Type B pancreatic cell (in vitro differentiated cells): Measurements from ENCODE around the gene CIAO2B. TPM values are rescaled to one million over a fixed set of nuclear protein-coding genes. Genes with fewer than 3 reads are reported as not detected.

Source experiments
- DNase-seq: peaks from one replicate; pipeline ENCODE4 v3.0.0; 2021; ENCODE audit warnings: mixed read lengths; ENCODE audit not compliant: unreplicated experiment; ENCODE audit errors: extremely low spot score
- H3K27ac Mint-ChIP-seq: 2 replicates; pipeline ENCODE4 v1.8.0; 2021; ENCODE audit warnings: mild to moderate bottlenecking, mixed read lengths
- H3K27me3 Mint-ChIP-seq: 2 replicates; pipeline ENCODE4 v1.8.0; 2021; ENCODE audit warnings: mixed read lengths
- H3K36me3 Mint-ChIP-seq: 2 replicates; pipeline ENCODE4 v1.8.0; 2021; ENCODE audit warnings: mixed read lengths
- H3K4me1 Mint-ChIP-seq: one replicate; pipeline ENCODE4 v1.8.0; 2021; ENCODE audit warnings: mixed read lengths; ENCODE audit not compliant: unreplicated experiment
- H3K4me3 Mint-ChIP-seq: 2 replicates; pipeline ENCODE4 v1.8.0; 2021; ENCODE audit warnings: mild to moderate bottlenecking, mixed read lengths
- H3K9me3 Mint-ChIP-seq: 2 replicates; pipeline ENCODE4 v1.8.0; 2021; ENCODE audit warnings: mixed read lengths
- total RNA-seq: library from RNA; stranded (reverse); gene quantifications from 2 replicates; pipeline ENCODE4 v1.2.1, GENCODE V29; 2021; ENCODE audit warnings: low replicate concordance
- TF ChIP-seq, protein P1 (sequence below): fragments of 200-600 bp; sonication (generic); conservative IDR thresholded peaks from 2 replicates; pipeline ENCODE4 v1.5.0; 2021; ENCODE audit warnings: antibody characterized with exemption, mild to moderate bottlenecking

Gene CIAO2B
- total RNA-seq, 1 donor from 2014 or later: 71.3 TPM

DNA sequence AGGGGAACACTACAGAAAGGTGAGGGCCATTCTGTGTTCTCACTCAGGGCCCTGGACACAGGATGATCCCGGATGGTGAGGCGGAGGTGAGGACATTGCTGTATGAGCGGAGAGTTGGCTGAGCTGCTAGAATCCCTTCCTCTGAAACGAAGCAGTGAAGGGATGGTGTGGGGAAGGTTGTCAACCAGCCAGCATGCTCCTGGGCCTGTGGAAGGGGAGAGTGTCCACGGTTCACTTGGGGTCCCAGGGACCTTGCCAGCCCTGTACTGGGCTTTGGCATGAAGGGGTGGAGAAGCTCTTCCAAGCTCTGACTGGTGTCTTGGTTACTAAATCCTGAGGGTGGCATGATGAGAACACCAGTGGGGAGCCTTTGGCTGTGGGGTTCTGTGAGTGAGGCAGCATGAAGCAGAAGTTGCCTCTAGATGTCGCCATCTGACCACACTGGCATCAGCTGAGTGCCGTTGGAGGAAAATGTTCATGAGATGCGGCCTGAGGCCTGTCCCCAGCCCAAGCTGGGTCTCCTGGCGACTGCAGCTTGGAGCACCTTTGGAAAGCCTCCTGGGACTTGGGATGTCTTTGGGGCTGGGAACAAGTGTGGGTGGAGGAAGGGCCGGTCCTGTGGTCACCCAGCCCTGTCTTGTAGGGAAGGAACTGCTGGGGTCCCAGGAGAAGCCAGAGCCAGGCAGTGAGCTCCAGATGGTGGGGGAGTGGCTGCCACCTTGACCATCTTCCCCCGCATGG is 39.1 kb downstream of the CIAO2B start:
- no peak for DNase-seq
- Mint-ChIP-seq H3K27me3 (no peaks in the 10 kb centered on the region), H3K27ac (peak overlapping the region; percentile 69)

DNA sequence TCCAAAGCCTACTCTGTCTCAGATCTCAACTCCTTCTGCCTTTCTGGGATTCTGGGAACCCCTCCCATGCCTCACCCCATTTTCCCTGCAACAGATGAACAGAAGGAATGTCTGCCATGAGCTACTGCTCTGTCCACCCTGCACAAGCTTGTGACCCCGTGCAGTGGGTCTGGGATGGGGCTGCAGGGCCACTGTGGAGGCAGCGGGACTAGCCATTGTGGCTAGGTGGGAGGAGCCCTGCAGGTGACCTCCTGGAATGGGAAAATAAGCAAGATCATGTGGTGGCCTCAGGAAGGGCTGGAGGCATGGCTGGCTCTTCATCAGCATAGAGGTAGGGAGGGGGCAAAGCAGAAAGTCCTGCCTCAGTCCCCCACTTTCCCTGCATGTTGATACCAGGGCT is 40.1 kb downstream of the CIAO2B start:
- no peak overlapping the region for H3K27ac Mint-ChIP-seq
- no peaks in the 10 kb centered on the region for H3K27me3 Mint-ChIP-seq
- no peaks in the 10 kb centered on the region for H3K9me3 Mint-ChIP-seq
- H3K4me1 Mint-ChIP-seq: peaks cover 4% of the 10 kb centered on the region
- TF ChIP-seq, protein P1, sequence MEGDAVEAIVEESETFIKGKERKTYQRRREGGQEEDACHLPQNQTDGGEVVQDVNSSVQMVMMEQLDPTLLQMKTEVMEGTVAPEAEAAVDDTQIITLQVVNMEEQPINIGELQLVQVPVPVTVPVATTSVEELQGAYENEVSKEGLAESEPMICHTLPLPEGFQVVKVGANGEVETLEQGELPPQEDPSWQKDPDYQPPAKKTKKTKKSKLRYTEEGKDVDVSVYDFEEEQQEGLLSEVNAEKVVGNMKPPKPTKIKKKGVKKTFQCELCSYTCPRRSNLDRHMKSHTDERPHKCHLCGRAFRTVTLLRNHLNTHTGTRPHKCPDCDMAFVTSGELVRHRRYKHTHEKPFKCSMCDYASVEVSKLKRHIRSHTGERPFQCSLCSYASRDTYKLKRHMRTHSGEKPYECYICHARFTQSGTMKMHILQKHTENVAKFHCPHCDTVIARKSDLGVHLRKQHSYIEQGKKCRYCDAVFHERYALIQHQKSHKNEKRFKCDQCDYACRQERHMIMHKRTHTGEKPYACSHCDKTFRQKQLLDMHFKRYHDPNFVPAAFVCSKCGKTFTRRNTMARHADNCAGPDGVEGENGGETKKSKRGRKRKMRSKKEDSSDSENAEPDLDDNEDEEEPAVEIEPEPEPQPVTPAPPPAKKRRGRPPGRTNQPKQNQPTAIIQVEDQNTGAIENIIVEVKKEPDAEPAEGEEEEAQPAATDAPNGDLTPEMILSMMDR: no peak
- peaks cover 4% of the 10 kb centered on the region for H3K36me3 Mint-ChIP-seq
- H3K4me3 Mint-ChIP-seq: no peak overlapping the region
- DNase-seq: no peak

More for the DNA sequence above, 39.1 kb downstream of the CIAO2B start:
- no peaks in the 10 kb centered on the region for H3K9me3 Mint-ChIP-seq
- H3K4me1 Mint-ChIP-seq: peaks cover 12% of the 10 kb centered on the region
- TF ChIP-seq, protein P1: peak; percentile 82
- H3K36me3 Mint-ChIP-seq: peaks cover 4% of the 10 kb centered on the region
- H3K4me3 Mint-ChIP-seq: no peak overlapping the region

GRCh38 chr16:66891797-66892196 is 42.4 kb downstream of the CIAO2B start:
- no peak for DNase-seq
- Mint-ChIP-seq H3K4me3 (no peak overlapping the region), H3K27me3 (no peaks in the 10 kb centered on the region), H3K9me3 (no peaks in the 10 kb centered on the region), H3K27ac (no peak overlapping the region), H3K36me3 (peaks cover 4% of the 10 kb centered on the region), H3K4me1 (peaks cover 4% of the 10 kb centered on the region)
- TF ChIP-seq, protein P1: no peak

DNA sequence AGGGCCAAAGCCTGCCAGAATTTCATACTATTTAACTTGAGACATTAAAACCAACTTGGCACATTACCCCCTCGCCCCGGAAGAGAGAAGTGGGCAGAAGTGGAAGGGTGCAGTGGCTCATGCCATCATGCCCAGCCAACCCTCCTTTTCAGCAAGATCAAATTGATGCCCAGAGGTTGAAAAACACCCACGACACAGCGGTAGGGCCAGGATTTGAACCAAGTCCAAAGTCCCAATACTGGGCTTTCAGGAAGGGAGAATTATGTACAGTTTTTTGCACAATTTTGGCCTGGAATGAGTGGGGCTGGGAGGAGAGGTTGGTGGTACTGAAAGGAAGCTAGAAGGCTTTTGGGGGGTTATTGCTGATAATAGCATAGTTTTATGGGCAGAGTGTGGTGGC is 42.8 kb downstream of the CIAO2B start:
- H3K4me1 Mint-ChIP-seq: no peaks in the 10 kb centered on the region
- H3K4me3 Mint-ChIP-seq: no peak overlapping the region
- peaks cover 4% of the 10 kb centered on the region for H3K36me3 Mint-ChIP-seq
- H3K27ac Mint-ChIP-seq: no peak overlapping the region
- TF ChIP-seq, protein P1: no peak
- no peaks in the 10 kb centered on the region for H3K27me3 Mint-ChIP-seq
- H3K9me3 Mint-ChIP-seq: no peaks in the 10 kb centered on the region
- DNase-seq: no peak

DNA sequence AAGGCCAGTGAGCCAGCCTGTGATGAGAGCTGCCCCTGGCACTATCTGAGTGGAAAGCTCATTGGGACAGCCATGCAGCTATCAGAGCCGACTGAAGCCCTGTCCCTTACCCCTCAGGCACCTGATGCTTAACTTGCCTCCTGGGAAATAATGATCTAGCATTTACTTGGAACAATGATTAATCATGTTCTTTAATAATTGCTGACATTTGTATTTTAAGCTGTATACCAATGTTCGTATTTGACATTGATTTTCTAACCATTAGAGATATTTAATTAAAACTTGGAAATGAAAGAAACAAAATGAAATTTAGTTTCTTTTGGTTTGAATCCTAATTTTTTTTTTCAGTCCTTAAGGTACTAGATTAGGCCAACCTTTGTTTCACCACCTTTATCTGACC is 43.4 kb downstream of the CIAO2B start:
- Mint-ChIP-seq H3K4me1 (no peaks in the 10 kb centered on the region), H3K36me3 (peaks cover 5% of the 10 kb centered on the region)
- TF ChIP-seq, protein P1: no peak

More for the DNA sequence above, 43.4 kb downstream of the CIAO2B start:
- DNase-seq: no peak
- Mint-ChIP-seq H3K27ac (no peak overlapping the region), H3K4me3 (no peak overlapping the region), H3K27me3 (no peaks in the 10 kb centered on the region), H3K9me3 (no peaks in the 10 kb centered on the region)
